Natural killer cell (primary cell): Measurements from ENCODE around the gene PCDHGB3. TPM values are rescaled to one million over a fixed set of nuclear protein-coding genes. Genes with fewer than 3 reads are reported as not detected.
A peak's percentile ranks its signal among the peaks of the same experiment; 100 is the strongest.
"Not testable (repeated sequence)": the region's sequence is repeated elsewhere in the genome, so short reads cannot be mapped to it uniquely, and the experiment has no call there.

Experiments used
- ATAC-seq, 3 donors: fragments of 150-1000 bp in 2 of 3; fragments of 200-7000 bp in 1 of 3; cut with Tn5 transposase; 1 replicate in 1 of 3; 2 replicates in 2 of 3; pipeline ENCODE4 v1.10.0; 2021; ENCODE audit warnings: mild to moderate bottlenecking in 2 of 3, moderate library complexity in 2 of 3
- DNase-seq, 2 donors: peaks; one replicate each; pipeline versions ENCODE4 v3.0.0 to v3.0.0-alpha.2; 2013 to 2021; ENCODE audit warnings: mixed read lengths in 1 of 2
- H3K27ac ChIP-seq: one replicate; pipeline ENCODE4 v1.5.1; 2013; ENCODE audit warnings: mild to moderate bottlenecking, low read length
- H3K27me3 ChIP-seq: one replicate; pipeline ENCODE4 v1.6.1; 2013; ENCODE audit warnings: low read length; ENCODE audit not compliant: control insufficient read depth, insufficient read depth
- H3K36me3 ChIP-seq: one replicate; pipeline ENCODE4 v1.6.1; 2013; ENCODE audit warnings: low read length; ENCODE audit not compliant: control insufficient read depth, insufficient read depth
- H3K4me1 ChIP-seq: one replicate; pipeline ENCODE4 v1.6.1; 2013; ENCODE audit warnings: low read length; ENCODE audit not compliant: control insufficient read depth, insufficient read depth
- H3K4me3 ChIP-seq: one replicate; pipeline ENCODE4 v1.5.1; 2013; ENCODE audit warnings: low read length
- H3K9me3 ChIP-seq: one replicate; pipeline ENCODE4 v1.6.1; 2013; ENCODE audit warnings: low read length; ENCODE audit not compliant: control insufficient read depth, insufficient read depth
- H3K27ac Mint-ChIP-seq, 2 donors: one replicate each; pipeline ENCODE4 v1.8.0; 2022; ENCODE audit warnings: mild to moderate bottlenecking in 2 of 2, mixed read lengths in 2 of 2, moderate library complexity in 1 of 2
- H3K27me3 Mint-ChIP-seq, 2 donors: one replicate each; pipeline ENCODE4 v1.8.0; 2022; ENCODE audit warnings: low read depth in 2 of 2, mixed read lengths in 2 of 2
- H3K36me3 Mint-ChIP-seq: one replicate; pipeline ENCODE4 v1.8.0; 2022; ENCODE audit warnings: mixed read lengths
- H3K4me1 Mint-ChIP-seq, 2 donors: one replicate each; pipeline ENCODE4 v1.8.0; 2022; ENCODE audit warnings: mixed read lengths in 2 of 2
- H3K4me3 Mint-ChIP-seq: one replicate; pipeline ENCODE4 v1.8.0; 2022; ENCODE audit warnings: mild to moderate bottlenecking, moderate library complexity, mixed read lengths
- H3K9me3 Mint-ChIP-seq, 2 donors: one replicate each; pipeline ENCODE4 v1.8.0; 2022; ENCODE audit warnings: mixed read lengths in 2 of 2
- WGBS: methylation state at CpG from one replicate; pipeline ENCODE4 v1.1.7; 2013; ENCODE audit warnings: missing lambda C conversion rate; ENCODE audit not compliant: insufficient coverage; 5-methylcytosine and 5-hydroxymethylcytosine counted together
- intact Hi-C: fragments of 100-400 bp; cut with micrococcal nuclease; formaldehyde crosslinking; loops from one replicate; pipeline ENCODE4 v1.14.2; 2022
- total RNA-seq, 4 donors: library from RNA; stranded (reverse); fragments of 120-200 nt in 1 of 4; gene quantifications; one replicate each; pipeline versions ENCODE4 v1.2.3 to v1.2.4, GENCODE V29; 2013 to 2022
- TF ChIP-seq, protein P1 (sequence below): fragments of 200-600 bp; IDR thresholded peaks from one replicate; pipeline ENCODE4 v1.8.0; 2022; ENCODE audit warnings: antibody characterized with exemption

PCDHGB3 gene
- total RNA-seq, 3 donors from 2014 or later (not counting 1 experiment from before 2014, with no cell fraction given): 0.52 to 0.68 TPM; not detected in 1

GRCh38 chr5:141392429-141393198 is 22.6 kb downstream of the PCDHGB3 start, which contains the start of gene PCDHGA8:
PCDHGA8 (plus strand) TSS chr5:141392633; CDS start chr5:141392814, 181 bp downstream.
- H3K4me3 ChIP-seq: no peak within 1 kb of the TSS
- Mint-ChIP-seq H3K9me3 (peaks cover 0 to 5% of the 10 kb centered on the region in 2 donors), H3K36me3 (peaks cover 7% of the 10 kb centered on the region), H3K27me3 (peaks cover 51 to 73% of the 10 kb centered on the region in 2 donors), H3K4me1 (no peaks in the 10 kb centered on the region), H3K27ac (no peak within 1 kb of the TSS), H3K4me3 (peak within 1 kb of the TSS; percentile 71)
- no peaks in the 10 kb centered on the region for H3K4me1 ChIP-seq
- peaks cover 63% of the 10 kb centered on the region for H3K27me3 ChIP-seq
- H3K36me3 ChIP-seq: no peaks in the 10 kb centered on the region
- TF ChIP-seq, protein P1, sequence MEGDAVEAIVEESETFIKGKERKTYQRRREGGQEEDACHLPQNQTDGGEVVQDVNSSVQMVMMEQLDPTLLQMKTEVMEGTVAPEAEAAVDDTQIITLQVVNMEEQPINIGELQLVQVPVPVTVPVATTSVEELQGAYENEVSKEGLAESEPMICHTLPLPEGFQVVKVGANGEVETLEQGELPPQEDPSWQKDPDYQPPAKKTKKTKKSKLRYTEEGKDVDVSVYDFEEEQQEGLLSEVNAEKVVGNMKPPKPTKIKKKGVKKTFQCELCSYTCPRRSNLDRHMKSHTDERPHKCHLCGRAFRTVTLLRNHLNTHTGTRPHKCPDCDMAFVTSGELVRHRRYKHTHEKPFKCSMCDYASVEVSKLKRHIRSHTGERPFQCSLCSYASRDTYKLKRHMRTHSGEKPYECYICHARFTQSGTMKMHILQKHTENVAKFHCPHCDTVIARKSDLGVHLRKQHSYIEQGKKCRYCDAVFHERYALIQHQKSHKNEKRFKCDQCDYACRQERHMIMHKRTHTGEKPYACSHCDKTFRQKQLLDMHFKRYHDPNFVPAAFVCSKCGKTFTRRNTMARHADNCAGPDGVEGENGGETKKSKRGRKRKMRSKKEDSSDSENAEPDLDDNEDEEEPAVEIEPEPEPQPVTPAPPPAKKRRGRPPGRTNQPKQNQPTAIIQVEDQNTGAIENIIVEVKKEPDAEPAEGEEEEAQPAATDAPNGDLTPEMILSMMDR: no peak
- DNase-seq: no peak
- H3K27ac ChIP-seq: no peak within 1 kb of the TSS
- WGBS: 39% methylated on average over 37 of the region's 38 CpGs
- intact Hi-C loops: no loop called here
- ATAC-seq: peak in 2 of 3 donors; percentile 47 to 58
- H3K9me3 ChIP-seq: peaks cover 39% of the 10 kb centered on the region

DNA sequence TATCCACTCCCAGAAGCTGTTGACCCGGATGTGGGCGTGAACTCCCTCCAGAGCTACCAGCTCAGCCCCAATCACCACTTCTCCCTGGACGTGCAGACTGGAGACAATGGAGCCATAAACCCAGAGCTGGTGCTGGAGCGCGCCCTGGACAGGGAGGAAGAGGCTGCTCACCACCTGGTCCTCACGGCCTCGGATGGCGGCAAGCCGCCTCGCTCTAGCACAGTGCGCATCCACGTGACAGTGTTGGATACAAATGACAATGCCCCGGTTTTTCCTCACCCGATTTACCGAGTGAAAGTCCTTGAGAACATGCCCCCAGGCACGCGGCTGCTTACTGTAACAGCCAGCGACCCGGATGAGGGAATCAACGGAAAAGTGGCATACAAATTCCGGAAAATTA is 23.2 kb downstream of the PCDHGB3 start:
- TF ChIP-seq, protein P1: no peak
- intact Hi-C loops: no loop called here
- ATAC-seq (no peak), DNase-seq (no peak)
- no peak overlapping the region for H3K4me3 Mint-ChIP-seq
- H3K4me3 ChIP-seq: no peak overlapping the region
- H3K36me3 ChIP-seq: no peaks in the 10 kb centered on the region
- H3K27me3 Mint-ChIP-seq: peaks cover 49 to 71% of the 10 kb centered on the region in 2 donors
- H3K27ac ChIP-seq: no peak overlapping the region
- H3K36me3 Mint-ChIP-seq: peaks cover 7% of the 10 kb centered on the region
- H3K27me3 ChIP-seq: peaks cover 64% of the 10 kb centered on the region
- H3K4me1 ChIP-seq: no peaks in the 10 kb centered on the region
- H3K4me1 Mint-ChIP-seq: no peaks in the 10 kb centered on the region
- no peak overlapping the region for H3K27ac Mint-ChIP-seq
- peaks cover 0 to 5% of the 10 kb centered on the region in 2 donors for H3K9me3 Mint-ChIP-seq
- 41% methylated on average over 21 of the region's 21 CpGs for WGBS
- peaks cover 38% of the 10 kb centered on the region for H3K9me3 ChIP-seq

DNA sequence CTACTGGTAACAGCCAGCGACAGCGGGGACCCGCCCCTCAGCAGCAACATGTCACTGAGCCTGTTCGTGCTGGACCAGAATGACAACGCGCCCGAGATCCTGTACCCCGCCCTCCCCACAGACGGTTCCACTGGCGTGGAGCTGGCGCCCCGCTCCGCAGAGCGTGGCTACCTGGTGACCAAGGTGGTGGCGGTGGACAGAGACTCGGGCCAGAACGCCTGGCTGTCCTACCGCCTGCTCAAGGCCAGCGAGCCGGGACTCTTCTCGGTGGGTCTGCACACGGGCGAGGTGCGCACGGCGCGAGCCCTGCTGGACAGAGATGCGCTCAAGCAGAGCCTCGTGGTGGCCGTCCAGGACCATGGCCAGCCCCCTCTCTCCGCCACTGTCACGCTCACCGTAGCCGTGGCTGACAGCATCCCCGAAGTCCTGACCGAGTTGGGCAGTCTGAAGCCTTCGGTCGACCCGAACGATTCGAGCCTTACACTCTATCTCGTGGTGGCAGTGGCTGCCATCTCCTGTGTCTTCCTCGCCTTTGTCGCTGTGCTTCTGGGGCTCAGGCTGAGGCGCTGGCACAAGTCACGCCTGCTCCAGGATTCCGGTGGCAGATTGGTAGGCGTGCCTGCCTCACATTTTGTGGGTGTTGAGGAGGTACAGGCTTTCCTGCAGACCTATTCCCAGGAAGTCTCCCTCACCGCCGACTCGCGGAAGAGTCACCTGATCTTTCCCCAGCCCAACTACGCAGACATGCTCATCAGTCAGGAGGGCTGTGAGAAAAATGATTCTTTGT is 24.6 kb downstream of the PCDHGB3 start:
- H3K4me3 Mint-ChIP-seq: not testable (repeated sequence)
- H3K27me3 Mint-ChIP-seq: peaks cover 49 to 62% of the 10 kb centered on the region in 2 donors

More for the DNA sequence above, 24.6 kb downstream of the PCDHGB3 start:
- H3K36me3 ChIP-seq, H3K36me3 Mint-ChIP-seq, H3K9me3 Mint-ChIP-seq, H3K4me3 ChIP-seq, H3K27ac ChIP-seq, H3K27ac Mint-ChIP-seq, ATAC-seq, intact Hi-C loops, H3K4me1 Mint-ChIP-seq, H3K4me1 ChIP-seq: not testable (repeated sequence)
- peaks cover 37% of the 10 kb centered on the region for H3K9me3 ChIP-seq
- peak in 1 of 2 donors; percentile 13 for DNase-seq
- 42% methylated on average over 40 of the region's 53 CpGs for WGBS
- peaks cover 69% of the 10 kb centered on the region for H3K27me3 ChIP-seq
